H9 (cell line): ENCODE data around the gene SH3TC2. TPM values are rescaled to one million over a fixed set of nuclear protein-coding genes. Genes with fewer than 3 reads are reported as not detected.

Experiments
- DNase-seq: peaks from one replicate; pipeline ENCODE4 v3.0.0-alpha.2; 2017
- H2AFZ ChIP-seq: one replicate; pipeline ENCODE4 v1.6.1; 2013; ENCODE audit warnings: mild to moderate bottlenecking, low read length, control low read depth, moderate library complexity
- H2AK5ac ChIP-seq: 2 replicates; pipeline ENCODE4 v1.6.1; 2013; ENCODE audit warnings: low read length, control low read depth, mixed read lengths; ENCODE audit not compliant: insufficient read length
- H2BK120ac ChIP-seq: one replicate; pipeline ENCODE4 v1.6.1; 2013; ENCODE audit warnings: low read depth, mild to moderate bottlenecking, low read length, control low read depth, inconsistent platforms; ENCODE audit not compliant: poor library complexity, severe bottlenecking
- H2BK12ac ChIP-seq: 2 replicates; pipeline ENCODE4 v1.6.1; 2013; ENCODE audit warnings: low read length, control low read depth, mixed read lengths, low read depth; ENCODE audit not compliant: insufficient read length
- H2BK15ac ChIP-seq: 2 replicates; pipeline ENCODE4 v1.6.1; 2013; ENCODE audit warnings: low read depth, low read length, control low read depth
- H2BK20ac ChIP-seq: one replicate; pipeline ENCODE4 v1.6.1; 2013; ENCODE audit warnings: low read depth, mild to moderate bottlenecking, low read length, control low read depth, inconsistent platforms; ENCODE audit not compliant: poor library complexity, severe bottlenecking
- H2BK5ac ChIP-seq: 2 replicates; pipeline ENCODE4 v1.6.1; 2013; ENCODE audit warnings: low read length, control low read depth, mixed read lengths; ENCODE audit not compliant: insufficient read length
- H3K14ac ChIP-seq: 2 replicates; pipeline ENCODE4 v1.6.1; 2013; ENCODE audit warnings: low read length, control low read depth; ENCODE audit not compliant: insufficient read depth
- H3K18ac ChIP-seq: 2 replicates; pipeline ENCODE4 v1.6.1; 2013; ENCODE audit warnings: low read depth, mild to moderate bottlenecking, mixed read lengths, low read length, control low read depth; ENCODE audit not compliant: insufficient read length
- H3K23ac ChIP-seq: 2 replicates; pipeline ENCODE4 v1.6.1; 2013; ENCODE audit warnings: low read length, control low read depth, mixed read lengths, low read depth; ENCODE audit not compliant: insufficient read length
- H3K23me2 ChIP-seq: 2 replicates; pipeline ENCODE4 v1.6.1; 2013; ENCODE audit warnings: low read depth, mild to moderate bottlenecking, mixed read lengths, low read length, control low read depth; ENCODE audit not compliant: insufficient read length, poor library complexity, severe bottlenecking
- H3K27ac ChIP-seq: 2 replicates; pipeline ENCODE4 v1.5.1; 2013; ENCODE audit warnings: low read length, control low read depth, mixed read lengths, low read depth; ENCODE audit not compliant: insufficient read length
- H3K27me3 ChIP-seq: 2 replicates; pipeline ENCODE4 v1.6.1; 2013; ENCODE audit warnings: low read length, control low read depth, inconsistent platforms; ENCODE audit not compliant: insufficient read depth
- H3K4ac ChIP-seq: 2 replicates; pipeline ENCODE4 v1.6.1; 2013; ENCODE audit warnings: low read depth, mild to moderate bottlenecking, control low read depth, inconsistent platforms, low read length, moderate library complexity
- H3K4me1 ChIP-seq: 2 replicates; pipeline ENCODE4 v1.6.1; 2013; ENCODE audit warnings: low read length, control low read depth, inconsistent platforms; ENCODE audit not compliant: insufficient read depth
- H3K4me2 ChIP-seq: 2 replicates; pipeline ENCODE4 v1.6.1; 2013; ENCODE audit warnings: low read length, control low read depth, mixed read lengths; ENCODE audit not compliant: insufficient read length, insufficient read depth
- H3K56ac ChIP-seq: 2 replicates; pipeline ENCODE4 v1.6.1; 2013; ENCODE audit warnings: low read depth, mild to moderate bottlenecking, mixed read lengths, low read length, control low read depth; ENCODE audit not compliant: insufficient read length
- H3K79me1 ChIP-seq: 2 replicates; pipeline ENCODE4 v1.6.1; 2013; ENCODE audit warnings: low read depth, mild to moderate bottlenecking, moderate library complexity, low read length, control low read depth, inconsistent platforms; ENCODE audit not compliant: insufficient read depth, poor library complexity, severe bottlenecking
- H3K79me2 ChIP-seq: 2 replicates; pipeline ENCODE4 v1.6.1; 2013; ENCODE audit warnings: low read length, control low read depth, inconsistent platforms; ENCODE audit not compliant: insufficient read depth
- H3K9ac ChIP-seq: 2 replicates; pipeline ENCODE4 v1.6.1; 2013; ENCODE audit warnings: low read length, control low read depth, mixed read lengths; ENCODE audit not compliant: insufficient read length; ENCODE audit errors: extremely low read depth
- H3K9me3 ChIP-seq: one replicate; pipeline ENCODE4 v1.6.1; 2013; ENCODE audit warnings: low read depth, low read length, inconsistent platforms; ENCODE audit not compliant: control insufficient read depth
- H3T11ph ChIP-seq: one replicate; pipeline ENCODE4 v1.6.1; 2013; ENCODE audit warnings: mild to moderate bottlenecking, low read length, control low read depth, inconsistent platforms
- H4K20me1 ChIP-seq: one replicate; pipeline ENCODE4 v1.6.1; 2013; ENCODE audit not compliant: control insufficient read depth, insufficient read length, insufficient read depth
- H4K5ac ChIP-seq: 2 replicates; pipeline ENCODE4 v1.6.1; 2013; ENCODE audit warnings: low read depth, mild to moderate bottlenecking, mixed read lengths, low read length, control low read depth; ENCODE audit not compliant: insufficient read length
- H4K8ac ChIP-seq: replicated peaks from 2 replicates; pipeline ENCODE4 v1.6.1; 2013; ENCODE audit warnings: low read length, control low read depth, mixed read lengths, low read depth; ENCODE audit not compliant: insufficient read length
- H4K91ac ChIP-seq: 2 replicates; pipeline ENCODE4 v1.6.1; 2013; ENCODE audit warnings: low read depth, mild to moderate bottlenecking, moderate library complexity, mixed read lengths, low read length, control low read depth; ENCODE audit not compliant: insufficient read length
- H3K27ac Mint-ChIP-seq, 3 experiments: 2 replicates in 2 of 3; 3 replicates in 1 of 3; pipeline ENCODE4 v1.8.0; 2020 to 2021; ENCODE audit warnings: mixed read lengths in 3 of 3, mild to moderate bottlenecking in 1 of 3, moderate library complexity in 1 of 3
- H3K27me3 Mint-ChIP-seq: 2 replicates; pipeline ENCODE4 v1.8.0; 2021; ENCODE audit warnings: low read depth, mild to moderate bottlenecking, moderate library complexity, mixed read lengths
- H3K36me3 Mint-ChIP-seq, 3 experiments: 2 replicates in 2 of 3; 3 replicates in 1 of 3; pipeline ENCODE4 v1.8.0; 2020 to 2021; ENCODE audit warnings: low read depth in 3 of 3, mixed read lengths in 3 of 3; ENCODE audit not compliant: insufficient read depth in 1 of 3
- H3K4me1 Mint-ChIP-seq, 2 experiments: 2 replicates each; pipeline ENCODE4 v1.8.0; 2020; ENCODE audit warnings: mixed read lengths in 2 of 2
- H3K4me3 Mint-ChIP-seq, 2 experiments: 2 replicates in 1 of 2; 3 replicates in 1 of 2; pipeline ENCODE4 v1.8.0; 2020 to 2021; ENCODE audit warnings: mild to moderate bottlenecking in 2 of 2, mixed read lengths in 2 of 2, moderate library complexity in 1 of 2
- H3K9me3 Mint-ChIP-seq, 2 experiments: 2 replicates in 1 of 2; 3 replicates in 1 of 2; pipeline ENCODE4 v1.8.0; 2020; ENCODE audit warnings: mild to moderate bottlenecking in 2 of 2, mixed read lengths in 2 of 2, moderate library complexity in 1 of 2
- CTCF ChIP-seq: fragments of 200-600 bp; sonication (generic); conservative IDR thresholded peaks from 3 replicates; pipeline ENCODE4 v1.8.0; 2021; ENCODE audit warnings: antibody characterized with exemption, mild to moderate bottlenecking
- WGBS: extraction: QIAGEN DNeasy Blood & Tissue Kit; methylation state at CpG from one replicate; pipeline ENCODE4 v1.1.7; 2013; ENCODE audit warnings: missing lambda C conversion rate, low lambda C conversion rate, mixed read lengths; ENCODE audit not compliant: insufficient read length; ENCODE audit errors: extremely low coverage; 5-methylcytosine and 5-hydroxymethylcytosine counted together
- total RNA-seq: library from RNA; stranded (reverse); gene quantifications from 2 replicates; pipeline ENCODE4 v1.2.1, GENCODE V29; 2021

Gene SH3TC2
- total RNA-seq, 1 experiment from 2014 or later = not detected

DNA sequence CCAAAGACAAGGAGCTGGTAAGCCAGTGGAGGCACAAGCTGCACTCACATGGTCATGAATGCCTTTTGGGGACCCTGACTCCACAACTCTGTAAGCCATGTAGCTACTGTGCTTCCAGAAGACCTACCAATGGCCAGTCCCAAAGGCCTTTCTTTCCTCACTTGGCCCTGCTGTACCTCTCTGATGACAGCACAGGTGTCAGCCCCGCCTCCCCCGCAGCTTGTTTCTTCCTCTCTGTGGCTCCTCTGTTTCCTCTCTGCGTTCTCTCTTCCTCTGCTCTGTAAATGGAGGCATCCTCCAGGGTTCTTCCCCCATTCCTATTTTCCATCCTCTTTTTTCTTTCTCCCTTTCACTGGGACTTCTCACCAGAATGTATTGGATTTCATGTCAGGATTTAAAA lies 26.7 kb downstream of the SH3TC2 start:
- H3K4me3 Mint-ChIP-seq = no peak overlapping the region
- no peak overlapping the region for H3K27ac ChIP-seq
- DNase-seq = no peak
- WGBS = no CpG with 5 or more reads among the region's 3 CpGs
- TF ChIP-seq CTCF = no peak
- no peaks in the 10 kb centered on the region for H3K23me2 ChIP-seq
- H3K27ac Mint-ChIP-seq = no peak overlapping the region
- no peak overlapping the region for H4K8ac ChIP-seq
- no peak overlapping the region for H2BK20ac ChIP-seq
- no peak overlapping the region for H3K18ac ChIP-seq
- H2BK12ac ChIP-seq = no peak overlapping the region
- H3K9me3 Mint-ChIP-seq = no peaks in the 10 kb centered on the region
- no peak overlapping the region for H3K23ac ChIP-seq
- no peaks in the 10 kb centered on the region for H3K9me3 ChIP-seq
- H3K36me3 Mint-ChIP-seq = no peaks in the 10 kb centered on the region
- H3K14ac ChIP-seq = no peak overlapping the region
- H3K27me3 ChIP-seq = no peaks in the 10 kb centered on the region
- no peak overlapping the region for H2BK15ac ChIP-seq
- no peak overlapping the region for H3K4me2 ChIP-seq
- peaks cover 3% of the 10 kb centered on the region; the same call in 1 of the 2 replicates for H3K27me3 Mint-ChIP-seq
- H2BK120ac ChIP-seq = no peak overlapping the region
- no peak overlapping the region for H4K5ac ChIP-seq
- H3K4ac ChIP-seq = no peak overlapping the region
- H3K79me1 ChIP-seq = no peaks in the 10 kb centered on the region
- H4K91ac ChIP-seq = no peak overlapping the region
- no peaks in the 10 kb centered on the region for H3K4me1 Mint-ChIP-seq
- H3T11ph ChIP-seq = no peak overlapping the region
- H3K56ac ChIP-seq = no peak overlapping the region
- no peaks in the 10 kb centered on the region for H3K79me2 ChIP-seq
- no peak overlapping the region for H2AFZ ChIP-seq
- no peak overlapping the region for H3K9ac ChIP-seq
- no peaks in the 10 kb centered on the region for H4K20me1 ChIP-seq
- H3K4me1 ChIP-seq = no peaks in the 10 kb centered on the region
- no peak overlapping the region for H2BK5ac ChIP-seq
- no peak overlapping the region for H2AK5ac ChIP-seq
